Activated CD4-positive, alpha-beta T cell treated with anti-CD3 and anti-CD28 coated beads, Interleukin-2, amount 50 U/mL, for 16 hours (primary cell): Measurements from ENCODE around the gene FBXW11.
A peak's percentile ranks its signal among the peaks of the same experiment; 100 is the strongest.

ENCODE experiments used
- DNase-seq: peaks from one replicate; pipeline ENCODE4 v3.0.0-alpha.2; 2020

Gene FBXW11

DNA sequence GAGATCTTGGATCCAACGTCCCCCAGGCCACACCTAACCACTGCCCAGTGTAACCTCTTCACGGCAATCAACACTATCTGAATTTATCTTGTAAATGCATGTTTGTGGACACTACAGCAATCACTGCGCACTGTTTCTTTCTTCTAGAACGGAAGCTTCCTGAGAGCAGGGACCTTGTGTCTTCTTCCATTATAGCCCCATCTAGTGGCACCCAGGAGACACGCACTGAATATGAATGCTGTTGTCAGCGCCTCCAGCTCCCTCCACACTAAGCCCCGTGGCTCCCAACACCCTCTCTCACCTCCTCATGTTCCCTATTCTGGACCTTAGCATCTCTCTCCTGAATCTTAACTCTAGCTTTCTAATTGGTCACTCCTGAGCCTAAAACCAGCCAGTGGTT lies 148.1 kb downstream of the FBXW11 start:
- peak; percentile 17 for DNase-seq

DNA sequence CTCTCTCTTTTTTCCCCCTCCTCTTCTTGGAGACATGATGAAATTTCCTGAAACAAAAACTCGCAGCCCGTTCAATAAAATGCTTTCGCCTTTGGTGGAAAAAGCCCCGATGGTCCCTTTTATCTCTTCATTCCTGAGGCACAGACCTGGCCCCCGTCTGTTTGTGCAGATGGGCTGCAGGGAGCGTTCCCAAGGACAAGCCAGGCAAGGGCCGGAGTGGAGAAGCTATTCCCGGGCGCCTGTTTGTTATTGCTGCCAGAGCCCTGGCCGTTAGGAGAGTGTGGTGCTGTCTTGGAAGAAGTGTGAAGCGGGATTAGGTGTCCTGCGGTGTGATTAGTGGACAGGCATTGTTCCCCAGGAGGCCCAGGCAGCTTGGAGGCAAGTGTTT lies 149.0 kb downstream of the FBXW11 start:
- no peak for DNase-seq

DNA sequence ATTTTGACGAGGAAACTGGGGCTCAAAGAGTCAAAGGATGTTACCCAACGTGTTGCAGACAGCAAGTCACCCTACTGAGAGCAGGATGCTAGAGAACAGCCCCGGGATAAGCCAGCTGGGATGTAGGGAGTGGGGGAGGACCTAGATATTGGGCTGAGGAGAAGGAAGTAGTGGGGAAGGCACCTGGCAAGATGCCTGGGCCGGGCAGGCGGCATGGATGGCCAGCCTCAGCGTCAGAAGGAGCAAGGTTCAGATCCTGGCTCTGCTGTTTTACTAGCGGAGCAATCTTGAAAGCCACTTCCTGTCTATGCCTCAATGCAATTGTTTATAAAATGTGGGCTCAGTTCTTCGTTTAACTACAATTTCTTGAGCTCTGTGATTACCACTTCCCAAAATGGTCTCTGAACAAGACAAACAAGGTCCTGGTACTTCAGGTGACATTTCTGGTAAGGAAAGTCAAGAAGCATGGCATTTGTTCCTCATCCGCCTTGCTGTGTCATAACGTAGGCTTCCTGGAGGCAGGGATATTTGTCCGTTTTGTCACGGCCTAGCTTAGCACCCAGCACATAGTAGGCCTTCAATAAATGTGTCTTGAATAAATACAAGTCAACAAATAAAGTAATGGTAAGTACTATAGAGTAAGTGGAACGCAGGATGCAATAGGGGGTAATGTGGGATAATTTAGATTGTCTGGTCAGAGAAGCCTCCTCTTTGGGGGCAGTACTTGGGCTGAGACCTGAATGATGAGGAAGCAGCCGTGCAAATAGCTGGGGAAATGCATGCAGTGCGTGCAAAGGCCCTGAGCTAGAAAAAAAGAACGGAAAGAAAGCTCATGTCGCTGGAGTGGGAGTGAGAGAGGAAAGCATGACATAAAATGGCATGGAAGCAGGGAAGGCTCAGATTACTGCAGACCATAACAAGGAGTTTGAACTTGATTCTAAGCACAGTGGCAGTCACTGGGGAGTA lies 150.4 kb downstream of the FBXW11 start:
- no peak for DNase-seq

DNA sequence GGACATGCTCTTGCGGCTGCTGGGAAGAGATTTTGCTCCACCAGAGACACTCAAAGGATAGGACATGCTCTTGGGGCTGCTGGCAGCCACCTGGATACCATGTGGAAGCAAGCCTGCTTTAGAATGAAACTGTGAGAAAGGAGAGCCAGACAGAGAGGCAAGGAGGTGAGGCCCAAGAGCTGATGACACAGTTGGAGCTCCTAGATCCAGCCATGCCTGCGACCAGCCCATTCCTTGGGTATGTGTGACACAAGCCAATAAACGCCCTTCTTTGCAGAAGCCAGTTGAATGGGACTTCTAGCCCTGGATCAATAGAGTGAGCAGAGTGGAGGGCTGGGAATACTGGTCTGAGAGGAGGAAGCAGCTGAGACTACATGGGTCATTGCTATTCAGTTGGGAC lies 151.2 kb downstream of the FBXW11 start:
- no peak for DNase-seq

DNA sequence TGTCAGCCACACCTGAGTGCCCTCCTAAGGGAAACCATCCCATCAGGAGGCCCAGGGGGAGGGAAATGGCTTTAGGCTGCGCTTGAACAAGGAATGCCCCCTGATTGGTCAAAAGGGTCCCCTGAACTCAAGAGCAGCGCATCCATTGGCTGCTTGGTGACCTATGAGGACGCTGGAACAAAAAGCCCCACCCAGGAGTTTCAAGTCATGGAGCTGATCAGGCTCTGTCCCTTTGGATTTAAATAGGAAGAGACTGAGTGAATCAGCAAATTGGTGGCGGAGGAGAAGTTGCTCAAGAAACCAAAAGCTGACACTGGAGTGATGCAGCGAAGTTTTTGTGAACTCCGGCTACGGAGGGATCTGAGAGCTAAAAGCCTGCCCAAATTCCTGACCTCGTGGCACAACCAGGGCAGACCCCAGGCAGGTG lies 154.2 kb downstream of the FBXW11 start:
- DNase-seq = no peak

DNA sequence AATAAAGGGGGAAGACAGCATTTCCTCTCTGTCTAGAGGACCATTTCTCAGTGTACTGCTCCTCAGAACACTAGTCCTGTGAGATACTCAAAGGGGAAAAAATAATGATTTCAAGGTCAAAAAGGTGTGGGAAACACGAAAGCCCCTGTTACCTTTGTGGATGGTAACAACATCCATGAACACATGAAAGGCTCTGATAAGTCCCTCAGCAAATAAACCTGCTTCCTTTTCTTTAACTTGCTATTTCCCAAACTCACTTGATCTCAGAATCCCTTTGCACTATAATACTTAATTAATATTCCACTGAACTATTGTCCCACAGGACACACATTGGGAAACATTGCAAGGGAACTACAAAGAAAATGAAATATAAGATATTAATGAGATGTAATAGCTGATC lies 155.2 kb downstream of the FBXW11 start:
- DNase-seq = no peak

DNA sequence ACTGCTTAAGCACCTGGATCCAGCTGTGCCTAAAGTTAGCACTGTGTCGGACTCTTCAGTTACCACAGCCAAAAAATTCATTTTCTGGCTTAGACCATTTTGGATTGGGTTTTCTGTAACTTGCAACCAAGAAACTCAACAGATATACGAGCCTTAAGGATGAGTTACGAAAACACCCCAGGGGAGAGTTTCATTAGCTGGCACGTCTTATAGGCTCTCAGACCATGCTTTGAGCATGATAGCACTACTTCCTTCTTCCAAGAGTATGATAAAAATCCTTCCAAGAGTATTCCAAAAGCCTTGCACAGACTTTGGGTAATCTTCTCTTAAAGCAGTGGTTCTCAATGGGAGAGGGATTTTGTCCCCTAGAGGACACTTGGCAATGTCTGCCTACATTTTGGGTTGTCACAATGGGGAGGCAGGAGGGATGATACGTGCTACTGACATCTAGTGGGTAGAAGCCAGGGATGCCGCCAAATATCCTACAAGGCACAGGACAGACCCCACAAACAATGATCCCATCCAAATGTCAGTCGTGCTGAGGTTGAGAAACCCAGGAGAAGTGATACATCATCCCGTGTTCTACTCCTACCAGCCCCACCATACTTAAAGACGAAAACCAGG lies 156.0 kb downstream of the FBXW11 start:
- peak; percentile 7 for DNase-seq

DNA sequence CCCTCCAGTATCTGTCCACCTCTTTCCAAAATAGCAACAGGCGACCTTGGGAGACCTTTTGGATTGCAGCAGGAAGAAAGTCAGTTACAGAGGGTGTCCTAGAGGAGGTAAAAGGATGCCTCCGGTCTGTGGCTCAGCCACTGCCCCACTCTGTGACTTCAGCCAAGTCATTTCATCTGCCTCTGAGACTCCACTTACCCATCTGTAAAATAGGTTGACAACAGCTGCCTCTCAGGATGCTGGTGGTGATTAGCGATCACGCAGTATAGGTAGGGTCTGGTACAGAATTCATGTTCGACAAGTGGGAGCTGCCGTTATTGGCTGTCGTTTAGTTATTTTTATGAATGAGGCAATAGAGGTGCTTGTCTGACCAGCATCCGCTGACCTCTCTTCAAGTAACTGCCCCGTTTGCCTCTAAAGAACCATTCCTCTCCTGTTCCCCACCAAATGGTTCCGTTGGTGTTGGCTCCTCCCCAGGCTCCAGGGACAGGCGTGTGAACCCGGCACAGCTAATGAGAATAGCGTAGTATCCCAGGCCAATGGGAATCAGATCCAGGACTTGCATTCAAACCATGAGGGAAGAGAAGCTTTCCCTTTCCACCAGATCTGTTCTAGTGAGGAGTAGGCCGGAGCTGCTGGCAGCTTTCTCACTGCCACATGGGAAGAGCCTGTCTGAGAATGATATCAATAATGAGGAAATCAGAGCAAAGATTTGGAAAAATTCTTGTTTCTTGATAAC lies 156.7 kb downstream of the FBXW11 start:
- no peak for DNase-seq

DNA sequence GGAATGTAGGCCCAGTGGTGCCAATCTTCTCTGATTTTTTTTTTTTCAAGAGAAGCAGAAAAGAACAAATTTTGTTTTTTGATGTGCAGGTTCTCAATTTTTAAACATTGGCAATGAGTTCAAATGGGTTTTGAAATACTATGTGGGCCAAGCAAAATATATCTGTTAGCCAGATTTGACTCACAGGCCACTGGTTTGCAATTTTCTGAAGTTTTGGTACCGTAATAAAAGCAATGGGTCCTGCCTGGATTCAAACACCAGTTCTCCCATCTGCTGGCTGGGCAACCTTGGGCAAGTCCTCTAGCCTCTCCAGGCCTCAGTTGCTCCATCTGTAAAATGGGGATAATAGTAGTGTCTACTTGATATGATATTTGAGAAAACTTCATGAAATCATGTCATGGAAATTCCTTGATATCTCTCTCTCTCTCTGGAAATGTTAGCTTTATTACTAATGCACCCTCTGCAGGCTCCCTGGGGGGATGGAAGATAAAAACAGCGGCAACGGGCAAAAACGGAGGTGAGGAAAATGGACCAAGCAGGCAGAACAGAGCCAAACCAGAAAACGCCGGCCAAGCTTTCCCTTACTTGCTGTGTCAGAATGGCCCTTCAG lies 157.4 kb downstream of the FBXW11 start:
- no peak for DNase-seq

DNA sequence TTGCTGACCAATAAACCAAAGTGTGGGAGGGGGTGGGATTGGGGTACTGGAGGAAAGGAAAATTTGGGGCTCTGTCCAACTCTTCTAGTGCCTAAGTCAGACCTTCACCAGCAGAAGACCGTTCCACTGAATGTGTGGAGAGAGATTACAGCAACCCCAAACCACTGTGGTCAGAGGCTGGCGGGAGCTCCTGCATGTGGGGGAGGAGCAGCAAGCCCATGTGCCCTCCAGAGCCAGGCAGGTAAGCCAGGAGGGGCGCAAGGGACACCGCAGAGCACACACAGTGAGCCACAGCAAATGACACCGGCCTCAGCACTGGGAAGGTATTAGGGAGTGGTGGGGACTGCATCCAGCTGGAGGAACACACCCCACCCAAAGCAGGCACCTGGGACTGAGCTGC lies 158.0 kb downstream of the FBXW11 start:
- DNase-seq = no peak

DNA sequence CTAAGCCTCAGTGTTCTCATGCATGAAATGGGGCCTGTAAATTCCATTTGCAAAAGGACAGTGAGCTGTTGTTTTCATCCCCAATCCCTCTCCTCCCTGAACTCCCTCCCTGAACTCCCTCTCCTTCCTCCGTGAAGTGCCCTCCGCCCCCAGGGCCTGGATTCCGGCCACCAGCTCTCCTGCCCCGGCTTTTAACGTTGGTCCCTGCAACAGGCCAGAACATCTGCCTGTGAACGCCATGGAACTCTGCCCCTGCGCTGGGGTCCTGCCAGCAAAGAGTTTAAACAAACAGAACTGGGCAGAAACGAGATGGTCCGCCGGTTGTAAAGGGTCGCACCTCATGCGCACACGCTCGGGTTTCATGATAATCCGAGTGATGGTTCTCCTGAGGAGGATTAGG lies 158.4 kb downstream of the FBXW11 start:
- DNase-seq = no peak

DNA sequence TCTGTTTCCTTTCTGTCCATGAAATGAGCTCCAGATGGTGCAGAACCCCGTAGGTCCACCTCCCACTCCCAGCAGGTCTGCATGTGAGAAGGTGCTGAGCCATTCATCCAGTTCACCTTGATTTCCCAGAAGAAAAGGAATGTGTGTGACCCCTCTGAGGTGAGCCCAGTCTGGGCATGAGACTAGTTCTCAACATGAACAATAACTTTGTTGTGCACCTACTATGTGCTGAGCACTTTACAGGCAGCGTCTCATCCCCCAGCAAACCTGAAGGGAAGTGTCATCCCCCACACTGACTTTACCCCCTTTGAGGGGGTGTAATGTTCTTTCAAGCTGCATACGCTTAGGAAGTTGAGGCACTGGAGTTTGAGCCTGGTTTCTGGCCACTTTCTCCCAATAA lies 159.4 kb downstream of the FBXW11 start:
- DNase-seq = no peak

DNA sequence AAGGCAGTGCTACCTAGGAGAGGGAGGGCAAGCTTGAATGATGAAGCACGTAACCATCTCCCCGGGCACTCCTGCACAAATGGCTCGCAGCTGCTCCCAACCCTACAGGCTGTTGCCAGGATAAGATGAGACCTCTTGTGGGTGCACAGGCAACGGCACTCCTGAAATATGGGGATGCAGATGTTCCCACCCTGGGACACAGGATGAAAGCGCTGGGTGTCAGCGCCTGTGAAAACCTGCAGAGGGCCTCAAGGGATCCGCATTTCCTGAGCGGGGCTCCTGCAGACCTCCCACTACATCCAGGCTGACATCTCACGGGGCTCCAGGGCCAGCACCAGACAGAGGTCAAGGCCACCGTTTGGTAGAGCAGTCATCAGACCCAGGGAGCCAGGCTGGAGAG lies 160.1 kb downstream of the FBXW11 start:
- DNase-seq = no peak

DNA sequence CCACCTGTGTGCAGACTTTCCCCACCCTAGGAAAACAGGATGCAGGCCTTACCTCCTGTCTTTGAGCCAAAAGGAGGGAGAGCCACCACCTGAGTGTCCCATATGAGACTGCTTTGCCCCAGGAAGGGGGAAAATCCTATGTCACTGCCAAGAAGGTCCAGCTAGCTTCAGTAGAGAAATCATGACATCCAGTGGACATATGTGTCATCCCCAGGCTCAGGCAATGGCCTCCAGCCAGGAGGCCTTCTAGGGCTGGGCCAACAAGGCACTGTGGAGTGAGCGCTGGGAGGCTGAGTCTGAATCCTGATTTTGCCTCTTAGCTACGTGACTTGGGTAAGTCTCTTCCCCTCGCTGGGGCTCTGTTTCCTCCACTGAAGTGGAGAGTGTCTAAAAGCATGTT lies 160.6 kb downstream of the FBXW11 start:
- no peak for DNase-seq

DNA sequence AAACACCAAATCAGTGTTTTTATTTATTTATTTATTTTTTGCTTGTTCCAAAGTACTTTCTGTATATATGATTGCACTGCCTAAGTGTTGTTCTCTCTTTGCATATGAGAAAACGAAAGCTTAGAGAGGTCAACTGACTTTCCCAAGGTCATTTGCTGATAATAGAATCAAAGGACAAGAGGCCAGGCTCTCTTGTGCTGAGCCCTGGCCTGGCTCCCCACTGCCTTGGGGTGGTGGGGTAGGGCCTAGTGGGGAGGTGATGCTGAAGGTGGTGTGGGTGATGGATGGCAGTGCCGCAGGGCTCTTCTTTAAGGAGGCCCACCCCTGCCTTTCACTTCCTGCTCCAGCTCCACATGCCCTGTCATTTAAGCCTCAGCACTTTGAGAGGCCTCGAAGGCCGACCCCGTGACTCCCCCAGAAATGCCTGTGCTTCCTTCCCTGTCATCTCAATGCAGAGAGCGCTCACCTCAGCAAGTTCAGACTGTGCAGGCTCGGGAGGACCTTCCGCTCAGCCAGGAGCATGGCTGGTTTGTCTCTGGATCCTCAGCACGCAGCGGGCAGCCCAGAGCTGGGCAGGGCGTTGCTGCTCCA lies 161.3 kb downstream of the FBXW11 start:
- DNase-seq = no peak

DNA sequence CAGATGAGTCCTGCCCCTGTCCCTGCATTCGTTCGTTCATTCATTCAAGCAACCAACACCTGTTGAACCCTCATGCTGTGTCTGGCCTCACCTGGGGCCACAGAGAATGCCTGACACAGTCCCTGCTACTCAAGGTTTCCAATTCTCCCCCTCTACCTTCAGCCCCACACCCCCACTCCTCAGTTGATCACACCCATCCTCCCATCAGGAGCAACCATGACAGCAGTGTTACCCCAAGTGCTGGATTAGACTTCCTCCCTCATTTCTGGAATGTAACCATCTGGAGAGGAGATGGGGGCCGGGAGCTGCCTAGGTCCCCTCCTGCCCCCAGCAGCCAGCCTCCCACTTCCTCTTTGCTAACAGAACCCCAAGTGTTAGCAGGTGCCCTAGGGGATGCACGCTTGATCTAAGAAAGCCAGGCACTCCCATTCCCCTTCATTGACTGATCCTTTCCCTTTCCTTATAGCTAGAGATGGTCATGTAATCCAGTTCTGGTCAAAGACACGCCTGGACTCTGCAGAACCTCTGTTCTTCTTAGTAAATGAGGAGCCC lies 163.6 kb downstream of the FBXW11 start:
- DNase-seq = no peak

DNA sequence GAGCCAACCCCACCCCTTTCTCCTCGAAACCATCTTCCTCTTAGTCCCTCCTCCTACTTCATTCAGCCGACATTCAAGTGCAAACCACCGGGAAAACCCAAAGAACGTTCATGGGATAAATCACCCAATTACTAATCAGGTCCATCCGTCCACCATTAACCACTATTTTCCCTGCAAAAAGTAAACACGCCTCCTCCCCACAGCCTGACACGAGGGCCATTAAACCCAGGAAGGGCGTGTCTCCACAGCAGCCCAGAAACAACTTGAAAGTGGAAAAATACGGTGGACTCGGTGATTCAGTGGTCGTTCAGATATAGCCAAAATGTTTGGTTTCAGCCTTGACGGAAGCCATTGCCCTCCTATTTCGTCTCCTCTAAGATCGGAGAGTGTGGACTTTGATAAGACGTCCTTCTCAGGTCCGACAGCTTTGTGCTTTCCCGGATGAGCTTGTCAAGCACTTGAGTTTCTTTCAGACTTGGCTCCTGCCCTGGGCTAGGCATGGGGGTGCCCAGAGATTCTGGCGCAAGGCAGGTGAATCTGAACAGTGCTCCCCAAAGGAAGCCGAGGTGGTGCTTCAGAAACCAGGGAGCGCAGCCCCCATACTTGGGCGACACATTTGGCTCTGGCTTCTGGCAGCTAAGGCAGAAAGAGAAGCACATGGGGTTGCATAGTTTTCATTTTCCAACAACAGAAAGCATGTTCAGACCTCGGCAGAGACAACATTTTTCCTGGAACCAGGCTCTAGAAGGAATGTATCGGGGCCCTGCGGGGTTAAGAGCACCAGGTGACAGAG lies 164.3 kb downstream of the FBXW11 start:
- no peak for DNase-seq

DNA sequence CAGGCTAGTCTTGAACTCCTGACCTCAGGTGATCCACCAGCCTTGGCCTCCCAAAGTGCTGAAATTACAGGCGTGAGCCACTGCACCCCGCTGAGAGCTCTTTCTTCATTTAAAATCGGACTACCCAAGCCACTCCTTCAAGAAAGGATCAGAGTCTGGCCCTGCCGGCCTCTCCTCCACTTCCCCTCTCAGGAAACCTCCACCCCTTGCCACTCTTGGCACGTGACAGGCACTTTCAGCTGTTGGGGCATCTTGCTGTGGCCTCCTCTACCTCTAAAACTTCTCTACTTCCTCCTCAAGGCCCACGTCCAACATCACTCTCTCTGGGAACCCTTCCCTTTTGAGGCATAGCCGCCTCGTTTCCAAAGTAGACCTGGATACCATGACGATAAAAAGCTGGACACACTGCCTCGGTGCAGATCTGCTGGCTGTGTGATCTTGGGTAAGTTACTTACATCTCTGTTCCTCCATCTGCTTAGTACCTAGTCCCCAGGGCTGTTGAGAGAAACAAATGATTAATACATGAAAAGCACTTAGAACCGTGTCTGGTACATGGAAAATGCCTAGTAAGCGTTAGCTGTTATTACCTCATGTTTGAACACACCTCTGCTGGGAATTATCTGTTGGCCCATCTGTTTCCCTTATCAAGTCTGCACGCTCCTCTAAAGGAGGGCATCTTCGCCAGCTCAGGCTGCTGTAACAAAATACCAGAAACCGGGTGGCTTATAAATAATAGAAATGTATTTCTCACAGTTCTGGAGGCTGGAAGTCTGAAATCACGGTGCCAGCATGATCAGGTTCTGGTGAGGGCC lies 165.5 kb downstream of the FBXW11 start:
- DNase-seq = no peak

DNA sequence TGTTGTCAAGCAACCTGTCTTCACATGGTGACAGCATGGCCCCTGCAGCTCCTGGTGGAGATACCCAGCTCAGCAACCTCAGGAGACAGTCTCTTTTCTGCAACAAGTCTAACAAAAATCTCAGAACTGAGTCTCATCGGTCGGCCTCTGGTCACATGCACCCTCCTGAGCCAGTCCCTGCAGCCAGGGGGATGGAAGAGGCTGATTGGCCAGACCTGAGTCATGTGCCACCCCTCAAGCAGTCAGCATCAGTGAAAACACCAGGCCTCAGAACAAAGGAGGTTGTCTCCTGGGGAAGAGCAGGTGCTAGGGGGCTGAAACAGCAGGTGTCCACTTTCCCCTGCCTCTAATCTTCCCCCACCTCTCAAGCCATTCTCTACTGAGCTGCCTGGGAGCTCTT lies 166.4 kb downstream of the FBXW11 start:
- DNase-seq = no peak

DNA sequence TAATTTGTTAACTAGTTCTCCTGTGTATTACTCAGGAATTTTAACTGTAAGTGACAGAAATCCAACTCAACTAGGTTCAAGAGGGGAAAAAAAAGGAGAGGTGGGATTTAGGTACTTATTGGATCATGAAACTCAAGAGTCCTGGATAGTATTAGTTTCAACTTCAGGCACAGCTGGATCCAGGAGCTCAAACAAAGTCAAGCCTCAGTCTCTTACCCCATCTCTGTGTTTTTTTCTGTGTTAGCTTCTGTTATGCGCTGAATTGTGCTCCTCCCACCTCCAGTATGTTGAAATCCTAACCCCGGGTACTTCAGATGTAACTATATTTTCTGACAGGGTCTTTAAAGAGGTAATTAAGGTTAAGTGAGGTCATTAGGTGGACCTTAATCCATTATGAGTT lies 167.3 kb downstream of the FBXW11 start:
- no peak for DNase-seq

DNA sequence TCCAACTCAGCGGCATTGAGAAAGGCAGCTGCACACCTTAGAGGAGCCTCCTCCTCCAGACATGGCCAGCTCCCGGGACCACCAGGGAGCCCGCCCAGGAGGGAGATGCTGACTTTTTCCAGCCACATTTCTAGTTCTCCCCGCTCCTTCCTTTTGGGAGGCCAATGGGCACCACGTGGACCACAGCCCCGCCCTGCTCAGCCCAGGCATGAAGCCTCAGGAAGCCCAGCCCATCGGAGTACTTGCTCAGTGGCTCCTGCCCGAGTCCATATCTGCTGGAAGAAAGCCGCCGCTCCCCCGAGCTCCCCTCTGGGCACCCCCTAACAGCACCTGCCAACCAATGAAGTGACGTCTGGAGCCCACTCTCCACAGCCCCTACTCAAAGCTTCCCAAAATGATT lies 168.4 kb downstream of the FBXW11 start:
- no peak for DNase-seq
